OCI-LY1 (cell line): ENCODE results near the gene CRACR2B.

ENCODE experiments used
- H2AFZ ChIP-seq: fragments of 200-600 bp; sonication (generic), shearing (Covaris generic); 2 replicates; pipeline ENCODE4 v1.6.0; 2014; ENCODE audit warnings: antibody characterized with exemption, mild to moderate bottlenecking, low read length
- H3F3A ChIP-seq: fragments of 200-600 bp; sonication (generic), shearing (Covaris generic); 2 replicates; pipeline ENCODE4 v1.6.0; 2014; ENCODE audit warnings: mild to moderate bottlenecking, antibody characterized with exemption, low read length, moderate library complexity; ENCODE audit not compliant: insufficient read depth
- H3K27ac ChIP-seq: fragments of 200-600 bp; sonication (generic); 2 replicates; pipeline ENCODE4 v1.5.1; 2014; ENCODE audit warnings: low read length, mixed run types, mild to moderate bottlenecking, low read depth; ENCODE audit not compliant: poor library complexity, severe bottlenecking
- H3K27me3 ChIP-seq: fragments of 200-600 bp; sonication (generic); 2 replicates; pipeline ENCODE4 v1.6.0; 2014; ENCODE audit warnings: antibody characterized with exemption, mild to moderate bottlenecking, low read length, moderate library complexity; ENCODE audit not compliant: insufficient read depth
- H3K36me3 ChIP-seq: fragments of 200-600 bp; sonication (generic); 2 replicates; pipeline ENCODE4 v1.6.1; 2014; ENCODE audit warnings: mild to moderate bottlenecking, antibody characterized with exemption, low read length, moderate library complexity, mixed read lengths; ENCODE audit not compliant: insufficient read depth
- H3K4me1 ChIP-seq: fragments of 200-600 bp; sonication (generic); 2 replicates; pipeline ENCODE4 v1.5.1; 2014; ENCODE audit warnings: mild to moderate bottlenecking, low read length, moderate library complexity; ENCODE audit not compliant: insufficient read depth, severe bottlenecking
- H3K4me2 ChIP-seq: fragments of 200-600 bp; sonication (generic), shearing (Covaris generic); 2 replicates; pipeline ENCODE4 v1.6.1; 2014; ENCODE audit warnings: low read length
- H3K4me3 ChIP-seq: fragments of 200-600 bp; sonication (generic); 2 replicates; pipeline ENCODE4 v1.5.1; 2014; ENCODE audit warnings: low read length, low read depth, mild to moderate bottlenecking, mixed read lengths; ENCODE audit not compliant: poor library complexity, severe bottlenecking
- H3K79me2 ChIP-seq: fragments of 200-600 bp; shearing (Covaris generic); 2 replicates; pipeline ENCODE4 v1.6.1; 2016; ENCODE audit warnings: mixed run types, low read length, mixed read lengths; ENCODE audit not compliant: insufficient read depth
- H3K9ac ChIP-seq: fragments of 200-600 bp; sonication (generic), shearing (Covaris generic); 2 replicates; pipeline ENCODE4 v1.6.1; 2014; ENCODE audit warnings: mild to moderate bottlenecking, low read length, mixed read lengths
- H3K9me2 ChIP-seq: fragments of 200-600 bp; sonication (generic), shearing (Covaris generic); 2 replicates; pipeline ENCODE4 v1.6.1; 2014; ENCODE audit warnings: low read depth, mild to moderate bottlenecking, low read length, mixed read lengths
- H3K9me3 ChIP-seq: fragments of 200-600 bp; shearing (Covaris generic); 2 replicates; pipeline ENCODE4 v1.6.1; 2014; ENCODE audit warnings: low read length, mixed read lengths
- H4K20me1 ChIP-seq: fragments of 200-600 bp; sonication (generic), shearing (Covaris generic); 2 replicates; pipeline ENCODE4 v1.6.0; 2016; ENCODE audit warnings: mild to moderate bottlenecking, low read length; ENCODE audit not compliant: insufficient read depth
- CTCF ChIP-seq: fragments of 200-600 bp; sonication (generic), shearing (Covaris generic); IDR thresholded peaks from 2 replicates; pipeline ENCODE4 v1.5.1; 2017; ENCODE audit warnings: mild to moderate bottlenecking, antibody characterized with exemption, low read length, moderate library complexity, mixed read lengths
- EZH2 ChIP-seq: fragments of 200-600 bp; sonication (generic), shearing (Covaris generic); IDR thresholded peaks from 2 replicates; pipeline ENCODE4 v1.8.0; 2017; ENCODE audit warnings: borderline replicate concordance, mixed run types, mild to moderate bottlenecking, antibody characterized with exemption, low read length, moderate library complexity, mixed read lengths

The CRACR2B gene

GRCh38 chr11:854601-855329, 27.0 kb downstream of the CRACR2B start:
- Histone ChIP-seq H3F3A (no peaks in the 10 kb centered on the region), H3K4me3 (no peak overlapping the region), H3K4me2 (no peak overlapping the region), H4K20me1 (no peaks in the 10 kb centered on the region), H3K4me1 (peaks cover 16% of the 10 kb centered on the region), H3K27ac (no peak overlapping the region), H2AFZ (no peak overlapping the region), H3K9ac (no peak overlapping the region), H3K9me2 (no peaks in the 10 kb centered on the region), H3K9me3 (no peaks in the 10 kb centered on the region), H3K79me2 (no peaks in the 10 kb centered on the region), H3K27me3 (no peaks in the 10 kb centered on the region; the same call in 1 of the 2 replicates), H3K36me3 (no peaks in the 10 kb centered on the region)
- TF ChIP-seq EZH2 = no peak

GRCh38 chr11:855330-855674, 27.6 kb downstream of the CRACR2B start:
- H4K20me1 ChIP-seq = no peaks in the 10 kb centered on the region
- H3F3A ChIP-seq = no peaks in the 10 kb centered on the region
- H3K4me1 ChIP-seq = peaks cover 11% of the 10 kb centered on the region

GRCh38 chr11:855796-856195, 28.1 kb downstream of the CRACR2B start:
- no peak overlapping the region for H3K27ac ChIP-seq
- H3F3A ChIP-seq = no peaks in the 10 kb centered on the region
- no peak overlapping the region for H2AFZ ChIP-seq
- H3K4me1 ChIP-seq = peaks cover 7% of the 10 kb centered on the region
- H3K4me2 ChIP-seq = no peak overlapping the region
- no peaks in the 10 kb centered on the region for H3K36me3 ChIP-seq
- no peaks in the 10 kb centered on the region for H3K79me2 ChIP-seq
- H3K27me3 ChIP-seq = no peaks in the 10 kb centered on the region; the same call in 1 of the 2 replicates
- H3K9me3 ChIP-seq = no peaks in the 10 kb centered on the region
- TF ChIP-seq EZH2 (no peak), CTCF (no peak)
- no peaks in the 10 kb centered on the region for H4K20me1 ChIP-seq
- no peak overlapping the region for H3K9ac ChIP-seq
- no peaks in the 10 kb centered on the region for H3K9me2 ChIP-seq
- no peak overlapping the region for H3K4me3 ChIP-seq

More at GRCh38 chr11:855330-855674, 27.6 kb downstream of the CRACR2B start:
- no peaks in the 10 kb centered on the region; the same call in 1 of the 2 replicates for H3K27me3 ChIP-seq
- H3K36me3 ChIP-seq = no peaks in the 10 kb centered on the region
- H3K27ac ChIP-seq = no peak overlapping the region
- no peak overlapping the region for H3K4me3 ChIP-seq
- no peaks in the 10 kb centered on the region for H3K9me3 ChIP-seq
- TF ChIP-seq EZH2 = no peak
- TF ChIP-seq CTCF = no peak
- H3K9me2 ChIP-seq = no peaks in the 10 kb centered on the region
- no peak overlapping the region for H3K4me2 ChIP-seq
- no peak overlapping the region for H2AFZ ChIP-seq
- no peaks in the 10 kb centered on the region for H3K79me2 ChIP-seq
- H3K9ac ChIP-seq = no peak overlapping the region

- H3K79me2 ChIP-seq = no peaks in the 10 kb centered on the region
- H2AFZ ChIP-seq = no peak overlapping the region
- no peaks in the 10 kb centered on the region for H3F3A ChIP-seq
- H3K27me3 ChIP-seq = no peaks in the 10 kb centered on the region; the same call in 1 of the 2 replicates
- no peaks in the 10 kb centered on the region for H3K9me3 ChIP-seq
- no peak overlapping the region for H3K4me2 ChIP-seq
- no peaks in the 10 kb centered on the region for H3K9me2 ChIP-seq
- H3K9ac ChIP-seq = no peak overlapping the region
- H3K4me1 ChIP-seq = peaks cover 6% of the 10 kb centered on the region
- no peaks in the 10 kb centered on the region for H3K36me3 ChIP-seq
- TF ChIP-seq EZH2 = no peak
- TF ChIP-seq CTCF = no peak
- no peak overlapping the region for H3K27ac ChIP-seq
- H4K20me1 ChIP-seq = no peaks in the 10 kb centered on the region
- H3K4me3 ChIP-seq = no peak overlapping the region
Measured at GRCh38 chr11:856397-856796, 28.7 kb downstream of the CRACR2B start.
